Subcutaneous abdominal adipose tissue (tissue), 5 donors: Measurements from ENCODE around the gene PACS1.

Source experiments
- H3K27ac ChIP-seq: one replicate; pipeline ENCODE4 v1.7.0; 2013; ENCODE audit warnings: low read depth, mild to moderate bottlenecking, inconsistent platforms, low read length, moderate library complexity
- H3K27me3 ChIP-seq, 5 donors: one replicate each; pipeline ENCODE4 v1.7.0; 2013; ENCODE audit warnings: low read length in 5 of 5, inconsistent platforms in 1 of 5; ENCODE audit not compliant: control insufficient read depth in 5 of 5, insufficient read depth in 4 of 5
- H3K36me3 ChIP-seq, 5 donors: one replicate each; pipeline ENCODE4 v1.7.0; 2013; ENCODE audit warnings: low read length in 5 of 5; ENCODE audit not compliant: control insufficient read depth in 5 of 5, insufficient read depth in 5 of 5
- H3K4me1 ChIP-seq, 5 donors: one replicate each; pipeline ENCODE4 v1.7.0; 2013; ENCODE audit warnings: low read length in 5 of 5, mild to moderate bottlenecking in 3 of 5, moderate library complexity in 1 of 5; ENCODE audit not compliant: control insufficient read depth in 5 of 5, insufficient read depth in 5 of 5
- H3K4me3 ChIP-seq, 5 donors: one replicate each; pipeline ENCODE4 v1.7.0; 2013; ENCODE audit warnings: low read length in 5 of 5, low read depth in 1 of 5
- H3K9ac ChIP-seq, 5 donors: one replicate each; pipeline ENCODE4 v1.7.0; 2013; ENCODE audit warnings: low read length in 5 of 5, mild to moderate bottlenecking in 4 of 5, moderate library complexity in 3 of 5
- H3K9me3 ChIP-seq, 5 donors: one replicate each; pipeline ENCODE4 v1.7.0; 2013; ENCODE audit warnings: low read length in 5 of 5; ENCODE audit not compliant: control insufficient read depth in 5 of 5
- donor health status: healthy.
- donor health status: healthy.
- donor health status: healthy.
- donor health status: healthy.
- donor health status: healthy.

The PACS1 gene

DNA sequence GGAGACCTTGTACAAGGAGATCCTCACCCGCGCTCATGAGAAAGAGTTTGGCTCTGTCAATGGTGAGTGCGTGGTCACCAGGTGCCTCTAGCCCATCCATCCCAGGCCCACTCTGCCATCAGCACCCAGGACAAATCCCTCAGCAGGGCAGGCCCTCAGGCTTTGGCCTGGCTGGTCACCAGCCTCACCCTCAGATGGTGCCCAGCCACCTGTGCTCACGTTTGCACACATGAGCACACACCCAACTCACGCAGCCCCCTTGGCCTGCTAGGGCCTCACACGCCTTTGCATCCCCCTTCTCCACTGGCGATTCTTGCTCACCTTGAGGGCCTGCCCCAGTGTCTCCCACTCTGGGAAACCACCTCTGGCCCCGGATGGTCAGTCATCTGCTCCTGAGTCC lies 194.3 kb downstream of the PACS1 start:
- no peak overlapping the region for H3K9ac ChIP-seq
- peaks cover 0 to 51% (median 37%) of the 10 kb centered on the region in 5 donors for H3K36me3 ChIP-seq
- no peak overlapping the region for H3K4me3 ChIP-seq
- no peaks in the 10 kb centered on the region for H3K9me3 ChIP-seq
- H3K4me1 ChIP-seq, result peaks cover 2 to 25% (median 19%) of the 10 kb centered on the region in 5 donors
- H3K27me3 ChIP-seq, result no peaks in the 10 kb centered on the region
- H3K27ac ChIP-seq, result no peak overlapping the region

DNA sequence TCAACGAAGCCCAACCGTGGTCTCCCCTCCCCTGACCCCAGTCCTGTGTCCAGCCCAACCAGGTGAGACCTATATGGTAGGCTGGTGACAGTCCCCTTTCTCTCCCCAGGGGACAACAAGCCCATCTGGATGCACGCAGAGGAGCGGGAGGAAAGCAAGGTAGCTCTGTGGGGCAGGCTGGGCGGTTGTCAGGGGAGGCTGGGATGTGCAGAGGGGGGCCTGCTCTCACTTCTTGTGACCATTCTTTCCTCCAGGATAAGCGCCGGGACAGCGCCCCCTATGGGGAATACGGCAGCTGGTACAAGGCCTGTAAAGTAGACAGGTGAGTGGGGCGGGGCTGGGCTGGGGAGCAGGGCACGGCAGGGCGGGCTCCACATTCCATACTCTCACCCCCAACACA lies 194.8 kb downstream of the PACS1 start:
- Histone ChIP-seq H3K36me3 (peaks cover 0 to 47% (median 37%) of the 10 kb centered on the region in 5 donors), H3K9me3 (no peaks in the 10 kb centered on the region), H3K27me3 (no peaks in the 10 kb centered on the region), H3K4me1 (peaks cover 5 to 31% (median 24%) of the 10 kb centered on the region in 5 donors), H3K9ac (no peak overlapping the region), H3K4me3 (no peak overlapping the region), H3K27ac (no peak overlapping the region)

GRCh38 chr11:66265531-66266377 lies 195.7 kb downstream of the PACS1 start:
- peaks cover 0 to 43% (median 35%) of the 10 kb centered on the region in 5 donors for H3K36me3 ChIP-seq
- no peaks in the 10 kb centered on the region for H3K27me3 ChIP-seq
- no peak overlapping the region for H3K27ac ChIP-seq
- H3K4me1 ChIP-seq, result peaks cover 5 to 39% (median 31%) of the 10 kb centered on the region in 5 donors
- H3K9ac ChIP-seq, result no peak overlapping the region
- H3K4me3 ChIP-seq, result no peak overlapping the region
- H3K9me3 ChIP-seq, result no peaks in the 10 kb centered on the region

GRCh38 chr11:66266378-66267038 lies 196.4 kb downstream of the PACS1 start:
- Histone ChIP-seq H3K27ac (peak overlapping the region; percentile 87), H3K9ac (peak overlapping the region in 2 of 5 donors; percentile 68 to 70), H3K27me3 (no peaks in the 10 kb centered on the region), H3K9me3 (no peaks in the 10 kb centered on the region), H3K4me3 (peak overlapping the region in 4 of 5 donors; percentile 29 to 85 (median 80)), H3K4me1 (peaks cover 5 to 39% (median 32%) of the 10 kb centered on the region in 5 donors), H3K36me3 (peaks cover 0 to 39% (median 30%) of the 10 kb centered on the region in 5 donors)

DNA sequence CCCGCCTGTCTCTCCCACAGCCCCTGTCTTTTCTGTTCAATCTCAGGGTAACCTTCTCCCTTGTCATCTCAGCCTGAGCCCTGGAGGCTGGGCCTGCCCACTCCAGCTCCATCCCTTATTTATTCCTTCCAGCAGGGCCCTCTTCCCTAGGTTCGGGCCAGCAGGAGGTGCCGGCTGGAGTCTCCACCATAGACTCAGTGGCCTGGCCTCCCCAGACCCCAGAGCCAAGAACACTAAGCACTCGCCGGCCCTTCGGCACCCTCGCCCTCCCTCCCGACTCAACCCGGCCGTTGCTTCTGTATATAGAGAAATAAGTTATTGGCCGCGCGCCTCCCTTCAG lies 196.9 kb downstream of the PACS1 start:
- H3K27ac ChIP-seq, result peak overlapping the region; percentile 87
- peaks cover 0 to 38% (median 30%) of the 10 kb centered on the region in 5 donors for H3K36me3 ChIP-seq
- no peaks in the 10 kb centered on the region for H3K27me3 ChIP-seq
- H3K4me3 ChIP-seq, result peak overlapping the region; percentile 59 to 88 (median 85)
- H3K9me3 ChIP-seq, result no peaks in the 10 kb centered on the region
- peaks cover 5 to 39% (median 35%) of the 10 kb centered on the region in 5 donors for H3K4me1 ChIP-seq
- peak overlapping the region in 4 of 5 donors; percentile 46 to 79 (median 69) for H3K9ac ChIP-seq

DNA sequence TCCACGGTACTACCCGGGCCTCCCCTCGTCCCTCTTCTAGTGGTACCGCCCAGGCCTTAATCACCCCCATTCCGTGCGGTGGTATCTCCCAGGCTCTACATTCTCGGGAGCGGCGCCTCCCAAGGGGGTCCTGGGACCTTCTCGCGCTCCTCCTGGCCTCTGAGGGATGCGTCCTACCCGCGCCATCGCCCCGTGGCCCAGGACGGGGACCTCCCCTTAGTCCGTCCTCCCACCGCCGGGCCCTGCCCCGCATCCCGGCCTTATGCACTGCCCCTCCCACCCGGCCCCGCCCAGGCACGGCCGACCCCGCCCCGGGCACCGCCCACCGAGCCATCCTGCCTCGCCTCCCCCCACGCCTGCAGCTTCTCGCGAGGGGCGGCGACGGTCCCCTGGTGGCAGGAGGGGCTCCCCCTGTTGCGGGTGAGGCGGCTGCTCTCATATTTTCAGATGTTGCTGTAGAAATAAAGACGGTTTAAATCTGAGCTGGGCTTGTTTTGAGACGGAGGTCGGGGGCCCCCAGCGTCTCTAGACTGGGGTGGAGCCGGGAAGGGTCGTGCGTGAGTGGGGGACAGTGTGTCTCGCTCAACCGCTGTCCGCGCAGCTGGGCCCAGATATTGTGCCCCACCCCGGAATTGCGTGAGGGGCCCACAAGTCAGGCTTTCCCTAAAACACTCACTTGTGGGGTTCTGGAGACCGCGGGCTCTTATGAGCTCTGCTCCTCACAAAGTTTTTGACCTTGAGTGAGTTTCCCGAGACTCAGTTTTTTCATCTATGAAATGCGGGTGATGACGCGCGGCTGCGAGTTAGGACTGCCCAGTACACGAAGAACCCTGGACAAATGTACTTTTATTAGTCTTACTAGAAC lies 197.5 kb downstream of the PACS1 start:
- peak overlapping the region; percentile 74 to 88 (median 85) for H3K4me3 ChIP-seq
- H3K9ac ChIP-seq, result peak overlapping the region in 4 of 5 donors; percentile 68 to 99 (median 86)
- H3K9me3 ChIP-seq, result no peaks in the 10 kb centered on the region
- no peaks in the 10 kb centered on the region for H3K27me3 ChIP-seq
- peaks cover 5 to 39% (median 35%) of the 10 kb centered on the region in 5 donors for H3K4me1 ChIP-seq
- peaks cover 0 to 38% (median 30%) of the 10 kb centered on the region in 5 donors for H3K36me3 ChIP-seq
- H3K27ac ChIP-seq, result peak overlapping the region; percentile 87

- peaks cover 0 to 38% (median 34%) of the 10 kb centered on the region in 5 donors for H3K36me3 ChIP-seq
- no peaks in the 10 kb centered on the region for H3K27me3 ChIP-seq
- H3K4me1 ChIP-seq, result peaks cover 5 to 39% (median 35%) of the 10 kb centered on the region in 5 donors
- H3K9ac ChIP-seq, result peak within 1 kb of the TSS; percentile 75 to 99 (median 92)
- peak within 1 kb of the TSS; percentile 74 to 88 (median 85) for H3K4me3 ChIP-seq
- peak within 1 kb of the TSS; percentile 87 for H3K27ac ChIP-seq
- H3K9me3 ChIP-seq, result no peaks in the 10 kb centered on the region
Measured at GRCh38 chr11:66268244-66268951, 198.3 kb downstream of the PACS1 start, which contains the start of gene RAB1B. Gene RAB1B, plus strand, starts transcription at chr11:66268639. Its CDS starts 41 bp downstream, at chr11:66268680.

DNA sequence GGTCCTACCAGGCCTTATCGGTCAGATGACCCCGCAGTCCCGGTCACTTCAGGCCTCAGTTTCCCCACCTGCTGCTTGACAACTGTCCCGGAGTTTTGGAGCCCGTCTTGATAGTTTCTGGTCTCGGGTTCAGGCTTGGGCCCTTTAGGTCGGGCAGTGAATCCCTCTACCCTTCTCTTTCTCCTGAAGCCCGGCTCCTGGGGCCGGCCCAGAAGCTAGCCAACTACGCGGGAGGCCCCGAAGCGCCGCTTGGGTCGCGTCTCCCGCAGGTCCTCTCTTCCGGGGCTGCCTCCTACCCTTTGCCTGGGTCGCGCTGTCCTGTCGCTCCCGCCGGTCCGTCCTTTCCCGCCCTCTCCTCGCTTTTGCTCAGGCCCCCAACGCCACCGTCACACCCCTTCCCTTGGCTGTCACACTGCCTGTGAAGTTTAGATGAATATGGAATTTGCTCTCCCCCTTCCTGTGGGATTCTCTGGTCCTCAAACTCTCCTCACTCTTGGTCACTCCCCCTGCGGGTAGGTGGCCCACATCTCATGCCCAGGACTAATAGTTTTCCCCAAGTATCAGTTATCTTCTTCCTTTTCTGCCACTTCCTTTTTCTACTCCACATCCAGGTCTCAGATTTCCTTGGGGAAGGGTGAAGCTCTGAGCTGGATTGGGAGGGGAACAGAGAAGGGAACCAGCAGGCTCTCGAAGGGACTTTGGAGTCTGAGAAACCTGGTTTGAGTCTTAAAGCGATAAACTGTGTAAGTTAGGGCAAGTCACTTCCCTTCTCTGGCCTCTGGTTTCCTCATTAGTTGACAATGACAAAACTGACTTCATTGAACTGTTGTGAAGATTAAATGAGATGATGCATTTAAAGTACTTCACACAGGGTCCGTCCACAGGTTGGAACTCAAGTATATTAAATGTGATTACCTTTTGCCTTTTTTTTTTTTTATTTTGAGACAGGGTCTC lies 199.2 kb downstream of the PACS1 start:
- Histone ChIP-seq H3K4me3 (peak overlapping the region; percentile 74 to 88 (median 85)), H3K9ac (peak overlapping the region; percentile 75 to 99 (median 92)), H3K36me3 (peaks cover 0 to 39% (median 38%) of the 10 kb centered on the region in 5 donors), H3K4me1 (peaks cover 5 to 39% (median 35%) of the 10 kb centered on the region in 5 donors), H3K27ac (peak overlapping the region; percentile 87), H3K9me3 (no peaks in the 10 kb centered on the region), H3K27me3 (no peaks in the 10 kb centered on the region)
